Body of pancreas (tissue), 4 donors: Measurements from ENCODE around the gene IRS1. TPM values are rescaled to one million over a fixed set of nuclear protein-coding genes. Genes with fewer than 3 reads are reported as not detected.

Experiments
- ATAC-seq: fragments of 150-250 bp; one replicate; pipeline ENCODE4 v1.9.1; 2016
- DNase-seq, 4 donors: peaks; one replicate each; pipeline ENCODE4 v3.0.0-alpha.2; 2019
- H3K27ac ChIP-seq, 4 donors: fragments of 200-600 bp; sonication (generic); 1 replicate in 3 of 4; 2 replicates in 1 of 4; pipeline versions ENCODE4 v1.5.1 to v1.6.1; 2016 to 2019; ENCODE audit warnings: mild to moderate bottlenecking in 1 of 4, mixed read lengths in 1 of 4, moderate library complexity in 1 of 4
- H3K27me3 ChIP-seq, 2 donors: fragments of 200-600 bp; sonication (generic); one replicate each; pipeline ENCODE4 v1.6.0; 2016; ENCODE audit warnings: mild to moderate bottlenecking in 1 of 2
- H3K36me3 ChIP-seq, 2 donors: fragments of 200-600 bp; sonication (generic); replicated peaks in 1 of 2; 2 replicates each; pipeline ENCODE4 v1.5.1; 2016; ENCODE audit warnings: low read depth in 2 of 2; ENCODE audit not compliant: insufficient read depth in 1 of 2
- H3K4me1 ChIP-seq: fragments of 200-600 bp; sonication (generic); one replicate; pipeline ENCODE4 v1.6.0; 2016
- H3K4me3 ChIP-seq, 2 donors: fragments of 200-600 bp; sonication (generic); 1 replicate in 1 of 2; 2 replicates in 1 of 2; pipeline ENCODE4 v1.5.1; 2016 to 2019
- H3K9me3 ChIP-seq, 3 donors: fragments of 200-600 bp; sonication (generic); 1 replicate in 2 of 3; 2 replicates in 1 of 3; pipeline ENCODE4 v1.5.1; 2016
- CTCF ChIP-seq, 7 experiments: fragments of 450-650 bp in 4 of 7; fragments of 200-600 bp in 3 of 7; sonication (generic) in 3 of 7; IDR thresholded peaks; one replicate each; pipeline ENCODE4 v1.5.1; 2016 to 2019; ENCODE audit warnings: antibody characterized with exemption in 7 of 7
- POLR2A ChIP-seq, 3 donors: fragments of 450-650 bp; IDR thresholded peaks; one replicate each; pipeline ENCODE4 v1.6.1; 2016; ENCODE audit warnings: antibody characterized with exemption in 3 of 3, mild to moderate bottlenecking in 2 of 3
- WGBS, 2 donors: methylation state at CpG; one replicate each; pipeline ENCODE4 v1.1.5; 2017; 5-methylcytosine and 5-hydroxymethylcytosine counted together
- intact Hi-C: fragments of 100-400 bp; cut with DNase I; formaldehyde crosslinking; loops from one replicate; pipeline ENCODE4 v1.15.1; 2023
- total RNA-seq, 2 donors: library from RNA; depleted of rRNA; stranded (reverse); fragments of >200 nt; gene quantifications; one replicate each; pipeline ENCODE4 v1.1.0, GENCODE V29; 2016

IRS1 gene
- total RNA-seq, 2 donors from 2014 or later: 8.2 to 9.6 TPM

DNA sequence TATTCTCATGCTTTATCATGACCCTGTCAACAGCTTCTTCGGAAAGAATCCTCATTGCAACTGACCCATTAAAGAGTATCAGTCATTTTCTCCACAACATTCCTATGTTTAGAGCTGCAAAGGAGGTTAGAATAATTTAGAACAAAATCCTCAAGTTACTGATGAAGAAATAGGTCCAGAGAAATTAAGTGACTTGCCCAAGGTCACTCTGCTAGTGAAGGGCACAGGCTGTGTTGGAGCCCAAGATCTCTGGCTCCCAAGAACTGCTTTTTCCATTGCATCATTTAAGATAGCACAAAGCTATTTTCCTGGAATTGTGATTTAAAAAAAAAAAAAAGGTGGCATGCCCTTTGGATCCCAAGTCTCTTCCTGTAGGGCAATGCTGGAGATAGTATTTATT is 9.6 kb downstream of the IRS1 start:
- Histone ChIP-seq H3K27ac (peak overlapping the region; percentile 7 to 97 (median 62)), H3K27me3 (no peaks in the 10 kb centered on the region), H3K4me1 (peaks cover 53% of the 10 kb centered on the region), H3K36me3 (no peaks in the 10 kb centered on the region), H3K9me3 (no peaks in the 10 kb centered on the region), H3K4me3 (no peak overlapping the region)
- intact Hi-C loops: no loop called here
- no peak for TF ChIP-seq POLR2A (IDR thresholded peaks at IDR 0.05)
- no peak for TF ChIP-seq CTCF (IDR thresholded peaks at IDR 0.05)
- ATAC-seq (no peak), DNase-seq (peak in 3 of 4 donors; percentile 25 to 48 (median 30))
- WGBS, 2 donors: 56 to 68% methylated on average over 1 of the region's 1 CpG

GRCh38 chr2:226788881-226789490 is 10.6 kb downstream of the IRS1 start:
- no peak for DNase-seq
- 43 to 51% methylated on average over 3 of the region's 3 CpGs for WGBS, 2 donors
- intact Hi-C loops: no loop called here
- peak overlapping the region in 1 of 4 donors; percentile 28 for H3K27ac ChIP-seq
- ATAC-seq: no peak
- peaks cover 43% of the 10 kb centered on the region for H3K4me1 ChIP-seq
- no peaks in the 10 kb centered on the region for H3K27me3 ChIP-seq
- no peak overlapping the region for H3K4me3 ChIP-seq
- no peaks in the 10 kb centered on the region for H3K36me3 ChIP-seq
- no peaks in the 10 kb centered on the region for H3K9me3 ChIP-seq
- TF ChIP-seq POLR2A (IDR thresholded peaks at IDR 0.05): no peak
- TF ChIP-seq CTCF (IDR thresholded peaks at IDR 0.05): no peak

- no peaks in the 10 kb centered on the region for H3K36me3 ChIP-seq
- H3K4me1 ChIP-seq: peaks cover 34% of the 10 kb centered on the region
- ATAC-seq: no peak
- H3K4me3 ChIP-seq: no peak overlapping the region
- H3K27me3 ChIP-seq: no peaks in the 10 kb centered on the region
- H3K9me3 ChIP-seq: no peaks in the 10 kb centered on the region
- intact Hi-C loops: no loop called here
- H3K27ac ChIP-seq: no peak overlapping the region
- DNase-seq: no peak
- no peak for TF ChIP-seq CTCF (IDR thresholded peaks at IDR 0.05)
- no peak for TF ChIP-seq POLR2A (IDR thresholded peaks at IDR 0.05)
Observed at GRCh38 chr2:226788064-226788463, 11.6 kb downstream of the IRS1 start.

GRCh38 chr2:226783885-226784284 is 15.7 kb downstream of the IRS1 start:
- WGBS, 2 donors: 93 to 97% methylated on average over 2 of the region's 2 CpGs
- no peaks in the 10 kb centered on the region for H3K27me3 ChIP-seq
- H3K27ac ChIP-seq: no peak overlapping the region
- no peaks in the 10 kb centered on the region for H3K4me1 ChIP-seq
- ATAC-seq (no peak), DNase-seq (no peak)
- no peak overlapping the region for H3K4me3 ChIP-seq
- no peaks in the 10 kb centered on the region for H3K36me3 ChIP-seq
- H3K9me3 ChIP-seq: no peaks in the 10 kb centered on the region
- intact Hi-C loops: no loop called here
- TF ChIP-seq POLR2A (IDR thresholded peaks at IDR 0.05) (no peak), CTCF (IDR thresholded peaks at IDR 0.05) (no peak)

DNA sequence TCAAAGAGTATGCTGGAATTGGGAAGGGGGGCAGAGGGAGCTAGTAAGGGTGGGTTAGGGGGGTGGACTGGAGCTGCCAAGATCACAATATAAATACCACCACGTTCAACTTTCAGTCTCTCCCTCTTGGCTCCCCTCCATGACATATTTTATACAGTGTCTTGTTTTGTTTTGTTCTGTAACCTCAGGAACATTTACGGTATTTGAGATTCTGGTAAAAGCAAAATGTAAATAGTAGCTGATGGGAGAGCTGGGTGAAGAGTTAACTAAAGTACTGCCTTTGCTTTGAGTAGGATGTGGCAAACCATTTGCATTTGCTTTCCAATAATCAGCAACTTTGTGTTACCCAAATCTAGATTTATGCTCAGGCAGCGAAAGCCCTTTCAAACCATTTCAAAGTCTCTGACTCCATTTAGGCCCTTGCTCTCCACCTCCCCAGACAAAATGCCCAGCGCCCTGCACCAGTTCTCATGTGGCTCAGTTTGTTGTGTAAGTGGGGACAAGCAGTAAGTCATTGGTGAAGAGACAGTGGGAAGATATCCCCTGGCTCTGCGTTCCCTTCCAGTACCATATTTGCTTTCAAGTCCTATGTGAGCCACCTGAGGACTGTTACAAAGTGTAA is 17.4 kb downstream of the IRS1 start:
- TF ChIP-seq CTCF (IDR thresholded peaks at IDR 0.05) (no peak), POLR2A (IDR thresholded peaks at IDR 0.05) (no peak)
- WGBS, 2 donors: 70 to 71% methylated on average over 5 of the region's 5 CpGs
- intact Hi-C loops: no loop called here

More for the DNA sequence above, 17.4 kb downstream of the IRS1 start:
- Histone ChIP-seq H3K36me3 (no peaks in the 10 kb centered on the region), H3K4me1 (no peaks in the 10 kb centered on the region), H3K4me3 (no peak overlapping the region), H3K27ac (peak overlapping the region in 2 of 4 donors; percentile 8 to 32), H3K27me3 (no peaks in the 10 kb centered on the region), H3K9me3 (no peaks in the 10 kb centered on the region)
- ATAC-seq (peak; percentile 18), DNase-seq (no peak)
